ENCODE data around the gene TNFRSF14.
"Not testable (repeated sequence)": the region's sequence is repeated elsewhere in the genome, so short reads cannot be mapped to it uniquely, and the experiment has no call there.

Gene TNFRSF14

GRCh38 chr1:2539312-2539907 is 16.8 kb upstream of the TNFRSF14 start:
- no peak for DNase-seq

GRCh38 chr1:2540816-2541492 is 15.2 kb upstream of the TNFRSF14 start:
- peak; percentile 89 for DNase-seq

GRCh38 chr1:2541619-2542245 is 14.4 kb upstream of the TNFRSF14 start:
- no peak for DNase-seq

- peak; percentile 24 for DNase-seq
Observed at GRCh38 chr1:2542246-2542915, 13.8 kb upstream of the TNFRSF14 start.

- peak; percentile 85 for DNase-seq
Observed at GRCh38 chr1:2543543-2544092, 12.6 kb upstream of the TNFRSF14 start.

- DNase-seq, result peak; percentile 73
Observed at GRCh38 chr1:2544093-2544874, 11.9 kb upstream of the TNFRSF14 start.

DNA sequence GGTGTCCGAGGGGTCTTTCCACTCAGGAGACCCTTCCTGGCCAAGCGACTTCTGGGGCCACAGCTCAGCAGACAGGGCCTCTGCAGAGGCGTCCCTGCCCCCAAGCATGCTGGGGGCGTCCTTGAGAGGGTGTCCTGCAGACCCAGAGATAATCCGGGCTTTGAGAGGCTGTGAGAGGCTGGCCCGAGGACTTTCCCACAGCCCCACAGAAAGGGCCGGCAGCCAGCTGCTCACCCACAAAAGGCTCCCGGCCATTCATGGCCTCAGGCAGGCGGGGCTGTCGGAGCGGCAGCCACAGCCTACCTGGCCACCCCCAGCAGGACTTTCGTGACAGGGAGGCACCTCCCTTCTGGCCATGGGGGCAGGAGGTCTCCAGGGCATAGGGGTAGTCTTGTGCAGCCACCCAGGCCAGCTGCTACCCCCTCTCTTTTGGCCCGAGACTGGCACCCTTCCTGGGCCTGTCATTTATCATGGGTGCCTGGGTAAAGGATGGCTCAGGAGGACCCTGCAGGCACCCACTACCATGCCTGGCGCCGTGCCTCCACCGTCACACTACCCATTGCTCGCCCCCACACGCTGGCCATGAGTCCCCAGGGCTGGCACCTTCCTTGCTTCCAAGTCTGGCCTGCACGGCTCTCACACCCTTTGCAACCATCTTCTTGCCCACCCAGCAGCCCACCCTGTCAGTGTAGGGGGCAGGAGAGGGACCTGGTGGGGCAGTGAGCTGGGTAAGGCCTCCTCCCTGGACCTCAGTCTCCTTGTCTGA is 11.1 kb upstream of the TNFRSF14 start:
- DNase-seq, result peak; percentile 75

DNA sequence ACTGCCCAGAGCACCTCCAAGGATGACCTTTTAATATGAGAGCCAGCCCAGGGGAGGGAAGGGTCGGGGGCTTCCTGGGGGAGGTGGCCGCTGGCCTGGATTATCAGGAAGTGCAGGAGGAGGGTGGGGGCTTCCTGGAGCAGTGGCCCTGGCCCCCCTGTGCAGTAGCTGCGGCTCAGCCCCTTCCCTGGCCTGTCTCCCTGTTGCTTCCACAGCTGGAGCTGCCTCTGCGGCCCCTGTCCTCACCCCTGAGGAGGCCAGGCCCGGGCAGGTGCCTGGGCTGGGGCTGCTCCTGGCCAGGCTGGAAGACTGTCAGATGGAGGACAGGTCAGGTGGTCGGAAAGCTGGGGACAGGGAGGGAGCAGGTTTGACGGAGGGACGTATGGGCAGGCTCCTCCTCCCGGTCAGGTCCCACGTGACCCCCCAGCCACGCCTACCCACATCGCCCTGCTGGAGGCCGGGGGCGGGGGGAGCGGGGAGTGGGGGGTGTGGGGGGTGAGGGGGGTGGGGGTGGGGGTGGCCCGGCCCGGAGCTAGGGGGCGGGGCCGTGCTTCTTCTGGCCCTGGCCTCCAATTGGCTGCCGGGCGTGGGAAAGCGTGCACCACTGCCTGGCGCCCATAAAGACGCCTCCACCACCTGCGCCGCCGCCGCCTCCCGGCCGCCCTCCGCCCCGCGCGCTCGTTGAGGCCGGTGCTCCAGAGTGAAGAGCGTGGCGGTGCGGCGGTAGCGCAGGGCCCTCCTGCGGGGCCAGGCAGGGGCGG is 10.2 kb upstream of the TNFRSF14 start:
- DNase-seq, result peak; percentile 95

- DNase-seq, result peak; percentile 81
Observed at GRCh38 chr1:2546515-2547209, 9.5 kb upstream of the TNFRSF14 start.

DNA sequence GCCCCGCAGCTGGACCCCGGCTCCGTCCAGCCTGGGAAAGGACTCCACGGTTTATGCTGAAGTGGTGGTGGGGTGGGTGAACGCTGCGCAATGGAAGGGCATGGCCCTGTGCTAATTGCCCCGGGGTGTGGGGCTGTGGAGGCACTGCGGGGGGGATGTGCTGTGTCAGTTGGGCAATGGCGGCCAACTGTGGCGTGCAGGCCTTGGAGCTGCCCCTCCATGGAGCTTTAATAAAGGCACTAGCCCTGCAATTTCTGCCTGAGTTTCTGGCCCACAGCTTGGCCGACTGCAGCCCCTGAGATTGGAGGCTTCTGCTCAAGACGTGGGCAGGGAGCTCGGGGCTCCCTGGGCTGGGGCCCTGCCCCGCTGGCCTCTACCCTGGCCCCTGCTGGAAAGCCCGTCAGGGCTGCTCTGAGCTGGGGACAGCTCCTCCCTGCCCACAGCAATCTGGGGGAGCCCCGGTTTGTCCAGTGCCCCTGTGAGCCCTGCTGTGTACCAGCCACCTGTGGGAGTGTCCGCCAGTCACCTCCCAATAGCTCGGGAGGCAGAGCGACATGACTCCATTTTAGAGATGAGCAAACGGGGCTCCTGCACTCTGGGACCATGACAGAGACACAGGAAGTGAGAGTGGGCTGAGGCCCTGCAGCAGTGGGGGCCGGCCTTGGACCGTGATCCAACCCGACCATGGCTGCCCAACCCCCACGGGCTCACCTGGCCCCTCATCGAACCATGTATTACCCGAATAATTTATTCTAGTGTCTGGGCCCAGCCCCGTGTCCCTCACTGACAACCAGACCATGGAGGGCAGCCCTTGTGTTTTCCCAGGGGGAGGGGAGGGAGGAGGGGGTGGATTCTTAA is 8.7 kb upstream of the TNFRSF14 start:
- DNase-seq, result no peak

DNA sequence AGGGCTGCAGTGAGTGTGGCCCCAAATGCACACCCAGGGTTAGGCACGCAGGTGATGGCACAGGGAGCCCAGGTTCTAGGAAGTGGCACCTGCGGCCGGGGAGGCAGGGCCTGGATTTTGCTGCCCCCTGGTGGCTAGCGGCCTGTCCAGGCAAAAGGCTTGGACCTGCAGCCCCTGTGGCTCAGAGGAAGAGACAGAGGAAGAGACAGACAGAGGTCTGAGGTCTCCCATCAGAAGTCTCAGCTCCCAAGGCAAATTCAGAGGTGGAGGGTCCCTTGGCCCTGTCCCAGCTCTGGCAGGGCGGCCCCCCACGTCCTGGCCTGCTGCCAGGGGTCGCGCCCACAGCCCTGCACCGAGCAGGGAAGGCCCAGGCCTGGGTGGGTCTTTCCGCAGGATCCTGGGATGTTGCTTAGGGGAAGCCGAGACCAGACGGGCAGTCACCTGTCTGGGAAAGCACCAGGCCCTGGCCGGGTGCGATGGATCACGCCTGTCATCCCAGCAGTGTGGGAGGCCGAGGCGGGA is 8.0 kb upstream of the TNFRSF14 start:
- peak; percentile 90 for DNase-seq

- DNase-seq, result not testable (repeated sequence)
Observed at GRCh38 chr1:2549367-2550029, 6.7 kb upstream of the TNFRSF14 start.

GRCh38 chr1:2550309-2550861 is 5.8 kb upstream of the TNFRSF14 start:
- DNase-seq, result not testable (repeated sequence)

DNA sequence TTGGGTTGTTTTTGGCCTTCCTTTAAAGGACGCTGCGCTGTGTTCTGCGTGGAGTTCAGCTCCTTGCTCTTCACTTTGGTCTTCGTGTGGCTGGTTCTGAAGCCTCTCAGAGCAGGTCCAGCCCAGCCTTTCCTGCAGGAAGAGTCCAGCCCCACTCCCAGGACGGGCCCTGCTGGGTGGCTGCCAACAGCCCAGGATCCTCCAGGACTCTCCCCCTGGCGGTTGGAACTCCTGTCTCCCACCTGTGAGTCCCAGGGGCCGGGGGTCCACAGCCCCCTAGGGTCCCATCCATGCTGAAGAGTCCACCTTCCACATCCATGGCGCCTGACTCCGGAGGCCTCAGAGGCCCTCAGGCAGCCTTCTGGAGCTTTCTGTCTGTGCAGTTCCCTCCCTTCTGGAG is 4.6 kb upstream of the TNFRSF14 start:
- DNase-seq, result not testable (repeated sequence)

- DNase-seq, result peak; percentile 66
Observed at GRCh38 chr1:2552189-2552588, 4.0 kb upstream of the TNFRSF14 start.

- not testable (repeated sequence) for DNase-seq
Observed at GRCh38 chr1:2553076-2553475, 3.1 kb upstream of the TNFRSF14 start.

DNA sequence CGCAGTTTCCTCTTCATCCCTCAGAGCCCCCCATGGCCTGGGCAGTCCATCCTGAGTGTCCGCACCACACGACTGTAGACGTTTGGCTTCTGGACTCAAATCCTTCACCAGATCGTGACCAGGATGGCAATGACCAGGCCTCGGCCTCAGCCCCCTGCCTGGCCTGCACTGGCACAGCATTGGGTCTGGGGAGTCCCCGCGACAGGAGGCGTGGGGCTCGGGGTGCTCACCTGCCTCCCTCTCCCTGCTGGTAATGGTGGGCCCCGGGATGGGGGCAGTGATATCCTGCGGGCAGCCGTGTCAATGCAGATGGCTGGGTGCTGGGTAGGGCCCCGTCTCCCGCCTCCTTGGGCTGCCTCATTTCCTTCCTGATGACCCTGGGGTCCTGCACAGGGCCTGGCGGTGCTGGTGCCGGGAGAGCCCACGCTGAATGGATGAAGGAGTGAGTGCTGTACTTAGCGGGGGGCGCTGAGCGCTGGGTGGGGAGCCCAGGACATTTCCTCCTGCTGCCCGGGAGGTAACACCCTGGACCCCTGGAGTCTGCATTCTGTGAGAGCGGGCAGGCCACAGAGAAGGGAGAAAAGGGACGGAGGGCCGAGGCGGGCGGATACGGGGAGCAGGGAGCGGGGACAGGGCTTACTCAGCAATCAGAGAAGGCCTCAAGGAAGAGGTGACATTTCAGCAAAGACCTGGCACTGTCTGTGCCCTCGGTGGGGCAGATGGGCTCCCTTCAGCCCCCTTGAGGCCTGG is 2.1 kb upstream of the TNFRSF14 start:
- no peak for DNase-seq
